ENCODE results near the gene MYO9A. TPM values are rescaled to one million over a fixed set of nuclear protein-coding genes. Genes with fewer than 3 reads are reported as not detected.

The MYO9A gene
- total RNA-seq, 2 donors from 2014 or later: 34.9 to 36.4 TPM

- no peak overlapping the region for H3K27ac Mint-ChIP-seq
Measured at GRCh38 chr15:71899674-71900073, 218.3 kb downstream of the MYO9A start.

GRCh38 chr15:71893691-71894090 is 224.3 kb downstream of the MYO9A start:
- Mint-ChIP-seq H3K27me3 (ENCODE audit: insufficient read depth) (no peaks in the 10 kb centered on the region), H3K27ac (no peak overlapping the region), H3K36me3 (ENCODE audit: low read depth) (peaks cover 16% of the 10 kb centered on the region), H3K4me3 (no peak overlapping the region), H3K4me1 (no peaks in the 10 kb centered on the region), H3K9me3 (no peaks in the 10 kb centered on the region)
- Histone ChIP-seq H3K4me3 (ENCODE audit: low read length) (no peak overlapping the region), H3K27me3 (ENCODE audit: control insufficient read depth, insufficient read depth, low read length, poor library complexity, severe bottlenecking) (no peaks in the 10 kb centered on the region), H3K9ac (ENCODE audit: extremely low read depth, low read length, poor library complexity, severe bottlenecking) (no peak overlapping the region), H3K4me1 (ENCODE audit: control insufficient read depth, insufficient read depth, low read length) (no peaks in the 10 kb centered on the region), H3K36me3 (ENCODE audit: control insufficient read depth, insufficient read depth, low read length) (peaks cover 40% of the 10 kb centered on the region), H3K27ac (ENCODE audit: low read depth, low read length) (no peak overlapping the region), H3K9me3 (ENCODE audit: control insufficient read depth, low read length) (no peaks in the 10 kb centered on the region)
- WGBS, 2 experiments (ENCODE audit: insufficient coverage in 1 of 2, insufficient read length in 1 of 2): 100% methylated on average over 1 of the region's 1 CpG; no CpG with 5 or more reads in 1 of the 2 experiments
- no peak for TF ChIP-seq CTCF (conservative IDR thresholded peaks at IDR 0.05)
- DNase-seq: no peak

More at GRCh38 chr15:71899674-71900073, 218.3 kb downstream of the MYO9A start:
- no peak for DNase-seq
- 93 to 94% methylated on average over 5 of the region's 5 CpGs for WGBS, 2 experiments (ENCODE audit: insufficient coverage in 1 of 2, insufficient read length in 1 of 2)
- Histone ChIP-seq H3K9me3 (ENCODE audit: control insufficient read depth, low read length) (no peaks in the 10 kb centered on the region), H3K4me3 (ENCODE audit: low read length) (no peak overlapping the region), H3K4me1 (ENCODE audit: control insufficient read depth, insufficient read depth, low read length) (no peaks in the 10 kb centered on the region), H3K27ac (ENCODE audit: low read depth, low read length) (no peak overlapping the region), H3K27me3 (ENCODE audit: control insufficient read depth, insufficient read depth, low read length, poor library complexity, severe bottlenecking) (no peaks in the 10 kb centered on the region), H3K36me3 (ENCODE audit: control insufficient read depth, insufficient read depth, low read length) (peaks cover 48% of the 10 kb centered on the region), H3K9ac (ENCODE audit: extremely low read depth, low read length, poor library complexity, severe bottlenecking) (no peak overlapping the region)
- Mint-ChIP-seq H3K36me3 (ENCODE audit: low read depth) (peaks cover 35% of the 10 kb centered on the region), H3K4me1 (no peaks in the 10 kb centered on the region), H3K9me3 (no peaks in the 10 kb centered on the region), H3K4me3 (no peak overlapping the region), H3K27me3 (ENCODE audit: insufficient read depth) (no peaks in the 10 kb centered on the region)
- TF ChIP-seq CTCF (conservative IDR thresholded peaks at IDR 0.05): no peak

- Mint-ChIP-seq H3K4me3 (no peak overlapping the region), H3K4me1 (no peaks in the 10 kb centered on the region), H3K27ac (no peak overlapping the region), H3K27me3 (ENCODE audit: insufficient read depth) (no peaks in the 10 kb centered on the region), H3K36me3 (ENCODE audit: low read depth) (peaks cover 3% of the 10 kb centered on the region), H3K9me3 (no peaks in the 10 kb centered on the region)
- Histone ChIP-seq H3K36me3 (ENCODE audit: control insufficient read depth, insufficient read depth, low read length) (peaks cover 35% of the 10 kb centered on the region), H3K4me3 (ENCODE audit: low read length) (no peak overlapping the region), H3K9me3 (ENCODE audit: control insufficient read depth, low read length) (no peaks in the 10 kb centered on the region), H3K9ac (ENCODE audit: extremely low read depth, low read length, poor library complexity, severe bottlenecking) (no peak overlapping the region), H3K27ac (ENCODE audit: low read depth, low read length) (no peak overlapping the region), H3K27me3 (ENCODE audit: control insufficient read depth, insufficient read depth, low read length, poor library complexity, severe bottlenecking) (no peaks in the 10 kb centered on the region), H3K4me1 (ENCODE audit: control insufficient read depth, insufficient read depth, low read length) (no peaks in the 10 kb centered on the region)
- WGBS, 2 experiments (ENCODE audit: insufficient coverage in 1 of 2, insufficient read length in 1 of 2): 94 to 95% methylated on average over 2 to 3 of the region's 3 CpGs
- no peak for DNase-seq
- TF ChIP-seq CTCF (conservative IDR thresholded peaks at IDR 0.05): no peak
Measured at GRCh38 chr15:71892335-71892734, 225.6 kb downstream of the MYO9A start.

All from endodermal cell (in vitro differentiated cells).